GM18508 (cell line): Measurements from ENCODE around the gene MATR3.

ENCODE experiments used
- ATAC-seq: cut with Tn5 transposase; IDR thresholded peaks from one replicate; pipeline ENCODE4 v1.9.1; 2021; ENCODE audit warnings: moderate number of reproducible peaks; ENCODE audit not compliant: insufficient read depth, unreplicated experiment

Gene MATR3

DNA sequence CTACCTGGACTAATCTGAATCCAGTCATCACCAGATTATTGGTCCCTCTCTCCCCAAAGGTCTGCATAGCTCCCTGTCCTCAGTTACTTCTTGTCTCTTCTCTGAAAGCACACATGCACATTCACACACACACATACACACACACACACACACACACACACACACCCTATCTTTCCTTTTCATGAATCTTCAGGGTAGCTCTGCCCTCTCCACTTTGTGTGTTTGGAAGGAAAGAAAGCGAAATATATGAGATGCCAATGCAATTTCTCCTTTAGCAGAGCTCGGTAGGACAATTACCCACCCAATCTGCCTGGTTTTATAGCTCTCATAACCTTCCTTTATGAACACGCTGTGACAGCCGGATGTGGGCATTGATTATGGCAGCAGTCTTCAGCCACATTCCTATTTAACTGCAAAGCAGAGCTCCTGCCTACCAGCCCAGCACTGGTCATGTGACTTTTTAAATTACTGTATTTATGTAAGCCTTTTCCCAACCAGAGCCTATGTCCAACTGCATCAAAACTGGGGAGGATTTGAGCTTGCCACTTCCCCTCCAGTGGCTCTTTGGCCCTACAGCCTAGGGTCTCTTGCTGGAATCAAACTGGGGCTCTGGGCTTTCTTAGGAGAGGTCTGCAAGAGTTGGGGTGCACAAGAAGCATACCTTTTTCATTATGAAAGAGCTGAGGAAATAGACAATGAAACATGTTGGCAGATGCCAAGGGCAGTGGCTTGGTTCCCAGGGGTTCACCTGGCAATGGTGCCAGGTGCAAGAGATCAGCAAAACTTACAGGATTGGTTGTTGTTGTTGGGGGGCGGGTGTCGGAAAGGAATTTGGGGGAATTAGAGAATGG is 20.8 kb upstream of the MATR3 start:
- no peak for ATAC-seq

DNA sequence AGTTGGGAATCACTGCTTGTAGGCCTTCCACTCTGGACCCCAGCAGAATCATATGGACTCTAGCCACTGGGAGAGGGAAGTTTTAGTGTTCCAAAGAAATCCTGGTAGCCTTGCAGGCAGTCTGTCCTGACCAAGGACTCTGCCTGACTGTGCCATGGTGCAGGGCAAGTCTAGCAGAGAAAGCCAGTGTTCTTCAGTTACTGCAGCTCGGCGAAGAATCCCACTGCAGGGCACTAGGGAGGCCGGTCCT is 20.3 kb upstream of the MATR3 start:
- no peak for ATAC-seq

DNA sequence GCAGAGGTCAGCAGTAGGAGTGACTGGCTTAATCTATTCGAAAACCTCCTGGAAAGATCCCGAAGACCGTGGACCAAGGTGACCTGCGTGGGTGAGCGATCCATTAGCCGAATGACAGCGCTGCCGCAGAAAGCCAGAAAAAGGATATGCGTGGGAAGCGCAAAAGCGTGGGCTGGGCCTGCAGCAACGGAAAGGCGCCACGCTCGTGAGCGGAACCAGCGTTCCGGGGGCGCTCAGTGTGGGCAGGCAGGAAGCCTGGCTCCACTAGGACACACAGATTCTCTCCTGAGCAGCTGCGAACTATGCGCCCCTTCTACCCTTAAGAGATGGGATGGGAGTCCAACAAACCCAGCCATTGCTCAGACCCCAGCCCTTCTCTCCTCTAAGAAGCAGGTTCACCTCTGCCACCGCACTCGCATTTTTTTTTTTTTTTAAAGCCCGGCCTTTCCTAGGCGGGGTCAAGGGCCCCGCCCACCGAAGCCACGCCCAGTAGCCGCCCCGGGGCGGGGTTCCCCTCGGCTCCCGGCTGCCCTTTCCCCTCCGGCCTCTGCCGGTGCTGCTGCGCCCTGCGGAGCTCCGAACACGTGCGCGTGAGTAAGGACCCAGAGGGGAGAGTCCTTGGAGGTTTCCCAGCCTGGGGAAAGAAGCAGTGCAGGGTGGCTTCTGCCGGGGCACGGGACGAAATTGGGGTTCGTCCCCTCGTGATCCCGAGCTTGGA is 19.8 kb upstream of the MATR3 start:
- ATAC-seq: peak; percentile 62

DNA sequence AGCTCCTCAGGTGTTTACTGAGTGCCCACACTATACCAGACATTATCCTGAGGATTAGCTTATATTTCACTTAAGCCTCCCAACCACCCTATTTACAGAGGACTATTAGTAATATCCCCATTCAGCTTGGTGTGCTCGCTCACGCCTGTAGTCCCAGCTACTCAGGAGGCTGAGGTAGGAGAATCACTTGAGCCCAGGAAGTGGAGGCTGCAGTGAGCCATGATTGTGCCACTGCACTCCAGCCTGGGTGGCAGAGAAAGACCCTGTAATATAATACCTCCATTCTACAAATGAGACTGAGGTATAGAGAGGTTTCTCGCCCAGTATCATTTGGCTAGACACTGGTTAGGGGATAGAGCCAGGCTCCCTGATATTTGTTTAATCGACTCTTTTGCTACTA is 18.0 kb upstream of the MATR3 start:
- no peak for ATAC-seq

DNA sequence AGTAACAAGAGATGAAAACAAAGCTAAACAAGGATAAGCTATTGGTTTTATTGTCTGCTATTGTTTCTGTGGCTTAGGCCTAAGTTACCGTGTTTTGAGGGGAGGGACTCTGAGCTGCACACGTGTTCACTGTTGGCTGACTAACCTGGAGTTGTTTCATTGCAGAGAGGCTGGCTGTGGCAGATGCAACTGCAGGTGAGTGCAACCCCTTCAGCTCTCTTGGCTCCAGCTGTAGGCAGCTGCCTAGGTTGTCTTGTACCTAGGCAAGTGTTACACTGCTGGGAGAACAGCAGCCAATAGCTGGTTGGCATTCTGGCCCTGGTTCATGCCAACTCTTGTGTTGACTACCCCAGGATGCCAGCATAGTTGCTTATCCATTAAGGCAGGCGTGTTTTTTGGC is 17.6 kb upstream of the MATR3 start:
- ATAC-seq: no peak

DNA sequence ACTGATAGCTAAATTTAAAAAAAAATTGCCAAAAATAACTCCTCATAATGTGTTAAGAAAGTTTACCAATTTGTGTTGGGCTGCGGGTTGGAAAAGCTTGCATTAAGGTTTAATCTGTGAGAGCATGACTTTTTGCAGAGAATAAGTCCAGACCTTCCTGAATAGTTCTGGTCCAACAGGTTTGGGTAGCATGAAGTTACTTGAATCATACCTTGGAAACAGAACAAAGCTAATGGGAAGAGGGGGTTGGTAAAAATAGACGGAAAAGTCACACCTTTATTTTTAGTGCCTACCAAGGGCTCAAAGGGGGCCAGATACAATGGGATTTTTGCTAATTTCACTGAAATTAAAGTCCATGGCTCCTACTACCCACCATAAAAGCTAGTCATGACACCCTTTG is 17.1 kb upstream of the MATR3 start:
- ATAC-seq: no peak

DNA sequence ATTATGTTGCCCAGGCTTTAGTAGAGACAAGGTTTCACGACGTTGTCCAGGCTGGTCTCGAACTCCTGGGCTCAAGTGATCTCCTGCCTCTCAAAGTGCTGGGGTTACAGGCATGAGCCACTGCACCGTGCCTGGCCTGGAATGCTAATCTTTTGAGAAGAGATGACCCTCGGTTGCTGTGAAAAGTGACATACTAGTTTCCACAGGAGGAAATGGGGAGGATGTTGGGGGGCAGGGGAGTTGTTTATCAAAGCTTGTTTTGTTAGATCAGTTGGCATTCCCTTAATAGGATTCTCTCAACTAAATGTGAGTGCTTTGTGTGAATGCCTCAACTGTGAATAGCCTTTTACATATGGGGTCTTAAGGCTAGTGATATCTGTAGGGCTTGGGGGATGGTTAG is 16.4 kb upstream of the MATR3 start:
- no peak for ATAC-seq

DNA sequence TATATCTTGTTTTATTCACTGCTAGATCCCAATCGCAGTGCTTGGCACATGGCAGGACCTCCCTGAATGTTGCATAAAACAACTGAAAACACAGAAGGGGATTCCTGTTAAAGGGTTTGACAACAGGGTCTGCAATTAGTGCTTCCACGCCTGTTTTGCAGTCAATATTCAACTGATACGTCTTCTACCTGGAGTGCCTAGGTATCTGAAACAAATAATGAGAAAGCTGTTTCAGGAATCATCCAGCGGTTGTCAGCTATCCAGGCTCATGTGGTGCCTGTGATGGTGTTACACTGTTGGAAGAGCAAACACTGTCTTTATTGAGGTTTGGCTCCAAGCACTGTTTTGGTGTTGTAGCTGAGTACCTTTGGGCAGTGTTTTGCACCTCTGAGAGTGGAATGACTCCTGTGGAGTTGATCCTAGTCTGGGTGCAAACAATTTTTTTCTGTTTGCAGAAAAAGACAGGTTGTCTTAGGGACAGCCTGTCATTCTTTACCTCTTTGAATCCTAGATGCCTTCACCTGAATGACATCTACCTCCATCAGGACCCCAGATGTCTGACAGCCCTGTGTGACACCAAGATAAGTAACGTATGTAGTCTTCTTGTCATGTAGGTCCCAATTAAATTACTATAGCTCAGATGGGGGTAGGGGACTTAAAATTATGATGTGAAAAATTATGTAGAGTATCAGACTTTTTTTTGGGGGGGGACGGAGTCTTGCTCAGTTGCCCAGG is 14.8 kb upstream of the MATR3 start:
- no peak for ATAC-seq

DNA sequence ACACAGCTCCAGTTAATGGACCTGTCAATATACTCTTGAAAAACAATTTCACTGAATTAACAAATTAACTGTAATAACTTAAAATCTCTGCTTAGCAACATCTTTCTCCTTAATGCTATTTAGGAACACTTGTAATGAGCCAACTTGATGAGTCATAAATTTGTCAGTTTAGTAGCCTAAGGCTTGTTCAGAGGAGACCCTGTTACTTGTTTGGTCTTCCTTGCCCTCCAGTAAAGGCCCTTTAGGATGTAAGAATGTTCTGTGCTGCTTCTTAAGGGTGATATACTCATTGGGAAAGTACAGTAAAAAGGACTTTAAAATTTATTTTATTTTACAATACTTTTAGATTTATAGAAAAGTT is 11.4 kb upstream of the MATR3 start:
- ATAC-seq: no peak

DNA sequence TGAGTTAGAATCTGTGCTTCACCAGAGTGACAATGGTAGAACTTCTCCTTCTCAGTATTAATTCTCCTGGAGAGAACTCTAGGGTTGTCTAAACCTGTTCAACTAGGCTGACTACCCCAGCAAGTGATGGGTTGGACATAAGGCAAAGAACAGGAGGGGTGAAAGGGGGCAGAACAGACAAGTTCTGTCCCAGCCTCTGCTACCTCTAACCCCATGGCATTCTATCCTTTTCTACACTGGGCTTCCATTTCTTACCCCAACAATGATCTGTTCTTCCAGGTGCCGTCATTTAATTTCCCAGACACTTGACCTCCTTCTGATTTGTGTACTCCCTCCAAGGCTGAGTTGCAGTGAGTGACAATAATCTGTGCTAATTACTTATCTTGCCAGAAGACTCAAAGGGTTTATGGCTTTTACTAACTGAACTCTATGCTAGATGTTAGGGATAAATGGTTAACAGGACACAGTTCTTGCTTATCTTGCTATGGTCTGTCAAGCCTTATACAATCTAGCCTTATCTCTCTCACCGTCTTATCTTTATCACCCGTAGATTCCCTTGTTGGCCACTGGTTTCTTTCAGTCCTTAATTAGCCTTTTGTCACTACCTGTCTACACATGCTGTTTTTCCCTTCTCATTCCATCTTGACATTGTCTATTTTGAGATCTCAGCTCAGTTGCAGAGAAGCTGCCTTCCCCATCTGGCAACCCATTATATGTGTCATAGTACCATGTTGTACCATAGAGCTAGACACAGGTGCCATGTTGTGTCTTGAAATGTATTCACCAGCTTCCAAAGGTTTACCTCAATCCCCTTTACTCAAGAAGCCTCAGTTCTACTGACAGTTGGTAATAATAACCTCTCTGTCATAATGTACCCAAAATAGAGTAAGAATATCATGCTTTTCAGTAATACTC is 10.0 kb upstream of the MATR3 start:
- ATAC-seq: no peak

DNA sequence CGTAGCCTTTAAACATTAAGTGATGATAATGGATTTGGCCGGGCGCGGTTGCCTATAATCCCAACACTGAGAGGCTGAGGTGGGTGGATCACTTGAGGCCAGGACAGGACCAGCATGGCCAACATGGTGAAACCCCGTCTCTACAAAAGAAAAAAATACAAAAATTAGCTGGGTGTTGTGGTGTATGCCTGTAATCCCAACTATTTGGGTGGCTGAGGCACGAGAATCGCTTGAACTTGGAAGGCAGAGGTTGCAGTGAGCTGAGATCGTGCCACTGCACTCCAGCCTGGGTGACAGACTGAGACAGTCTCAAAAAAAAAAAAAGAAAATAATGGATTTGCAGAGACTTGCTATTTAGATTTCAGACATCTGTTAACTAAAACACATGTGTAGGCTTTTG is 9.2 kb upstream of the MATR3 start:
- no peak for ATAC-seq

DNA sequence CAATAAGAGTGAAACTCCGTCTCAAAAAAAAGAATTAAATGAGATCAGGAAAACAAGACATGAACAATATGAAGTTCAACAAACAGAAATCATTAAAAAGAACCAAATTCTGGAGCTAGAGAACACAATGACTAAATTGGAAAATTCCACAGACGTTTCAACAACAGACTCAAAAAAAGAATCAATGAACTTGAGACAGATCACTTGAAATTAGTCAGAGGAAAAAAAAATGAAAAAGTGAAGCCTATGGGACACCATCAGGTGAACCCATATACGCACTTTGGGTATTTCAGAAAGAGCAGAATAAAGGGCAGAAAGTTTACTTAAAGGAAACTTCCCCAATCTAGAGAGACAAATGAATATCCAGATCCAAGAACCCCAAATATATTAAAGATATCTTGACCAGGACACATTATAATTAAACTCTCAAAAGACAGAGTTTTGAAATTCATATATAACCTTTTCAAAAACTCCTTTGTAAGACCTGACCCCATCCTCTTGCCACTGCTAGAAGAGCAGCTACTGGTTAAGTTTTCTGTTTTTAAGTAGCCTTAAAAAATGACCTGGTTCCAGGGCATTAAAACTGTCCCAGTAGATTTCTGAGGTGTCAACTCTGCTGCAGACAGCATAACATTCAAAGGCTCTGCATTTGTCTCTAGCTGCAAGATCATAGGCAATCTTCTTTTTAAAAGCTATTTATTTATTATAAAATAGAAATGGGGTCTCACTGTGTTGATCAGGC is 7.7 kb upstream of the MATR3 start:
- no peak for ATAC-seq

DNA sequence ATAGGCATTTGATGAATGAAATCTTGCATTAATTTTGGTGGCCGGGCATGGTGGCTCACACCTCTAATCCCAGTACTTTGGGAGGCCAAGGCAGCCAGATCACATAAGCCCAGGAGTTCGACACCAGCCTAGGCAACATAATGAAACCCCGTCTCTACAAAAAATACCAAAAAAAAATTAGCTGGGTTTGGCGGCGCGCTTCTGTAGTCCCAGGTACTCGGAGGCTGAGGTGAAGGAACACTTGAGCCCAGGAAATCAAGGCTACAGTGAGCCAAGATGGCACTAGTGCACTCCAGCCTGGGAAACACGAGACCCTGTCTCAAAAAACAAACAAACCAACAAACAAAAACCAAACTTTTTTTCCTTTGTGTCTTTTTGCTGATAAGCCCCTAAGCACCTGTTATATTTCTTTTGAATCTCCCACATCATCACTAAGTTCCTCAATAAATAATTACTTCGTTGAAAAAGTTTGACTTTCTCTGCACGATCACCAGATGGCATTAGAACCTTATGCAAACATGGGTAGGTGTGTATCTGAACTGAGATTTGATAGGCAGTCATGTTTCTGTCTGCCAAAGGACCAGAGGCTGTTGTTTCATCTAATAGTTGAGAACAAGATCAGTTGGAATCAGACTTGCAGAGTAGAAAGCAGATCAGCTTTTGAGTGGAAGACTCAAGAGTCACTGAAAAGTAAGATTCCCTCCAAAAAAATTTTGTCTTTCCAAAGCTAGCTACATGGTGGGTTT is 5.5 kb upstream of the MATR3 start:
- no peak for ATAC-seq

DNA sequence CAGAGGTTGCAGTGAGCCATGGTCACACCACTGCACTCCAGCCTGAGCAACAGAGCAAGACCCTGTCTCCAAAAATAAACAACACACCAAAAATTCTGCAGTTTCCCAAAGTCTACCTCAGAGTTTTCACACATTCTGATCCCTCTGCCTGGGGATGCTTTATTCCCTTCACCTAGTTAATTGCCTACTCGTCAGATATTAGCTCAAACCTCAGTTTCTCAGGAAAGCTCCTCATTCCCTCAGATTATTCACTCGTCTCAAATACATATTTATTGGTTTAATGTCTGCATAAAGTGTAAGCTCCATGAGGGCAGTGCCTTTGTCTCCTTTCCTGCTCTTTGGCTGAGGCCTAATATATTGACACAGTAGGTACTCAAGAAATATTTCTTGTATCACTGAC is 2.5 kb upstream of the MATR3 start:
- no peak for ATAC-seq

DNA sequence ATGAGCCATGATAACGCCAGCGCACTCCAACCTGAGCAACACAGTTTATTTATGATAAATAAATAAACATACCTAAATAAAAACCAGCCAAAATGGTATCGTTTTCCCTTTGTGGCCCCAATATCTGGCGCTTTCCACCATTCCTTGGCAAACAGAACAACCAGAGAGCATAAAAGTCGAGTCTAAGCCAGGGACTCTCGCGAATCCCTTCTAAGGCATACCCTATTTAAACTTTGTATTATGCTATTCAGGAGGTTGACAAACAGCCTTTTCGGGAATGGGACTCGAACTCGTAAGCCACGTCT is 386 bp upstream of the MATR3 start:
- no peak for ATAC-seq

DNA sequence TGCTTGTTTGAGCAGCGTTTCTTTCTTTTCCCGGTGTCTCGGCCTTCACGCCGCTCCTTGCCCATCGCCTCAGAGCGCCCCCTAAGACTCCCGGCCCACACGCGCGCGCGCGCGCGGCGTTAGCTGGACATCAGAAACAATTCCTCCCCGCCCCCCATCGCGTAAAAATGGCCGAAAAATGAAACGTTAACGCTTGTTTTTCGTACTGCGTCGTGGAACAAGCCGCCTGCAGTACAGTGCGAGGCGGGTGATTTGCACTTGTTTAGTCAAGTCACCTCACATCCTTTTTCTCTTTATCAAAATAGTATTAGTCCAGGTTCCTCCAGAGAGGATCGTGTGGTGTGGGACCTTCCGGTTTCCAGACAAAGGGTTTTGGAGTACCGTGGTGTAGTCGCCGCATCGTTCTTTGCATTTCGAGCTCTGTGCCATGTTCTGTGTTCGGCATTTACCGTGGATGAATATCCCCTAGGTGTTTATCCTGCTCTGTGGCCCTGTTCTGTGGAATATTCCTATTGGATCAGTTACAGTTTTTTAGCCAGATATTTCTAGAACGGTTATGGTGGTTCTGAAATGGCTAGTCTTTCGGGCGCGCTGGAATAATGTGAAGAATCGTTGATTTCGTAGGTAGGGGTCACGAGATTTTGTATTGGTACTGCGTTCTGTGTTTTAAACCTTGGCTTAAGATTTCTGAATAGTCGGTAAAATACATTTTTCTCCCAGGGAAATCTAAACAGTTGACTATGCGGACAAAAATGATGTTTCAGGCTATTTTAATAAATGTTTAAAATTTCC is 1.0 kb downstream of the MATR3 start:
- peak; percentile 3 for ATAC-seq

DNA sequence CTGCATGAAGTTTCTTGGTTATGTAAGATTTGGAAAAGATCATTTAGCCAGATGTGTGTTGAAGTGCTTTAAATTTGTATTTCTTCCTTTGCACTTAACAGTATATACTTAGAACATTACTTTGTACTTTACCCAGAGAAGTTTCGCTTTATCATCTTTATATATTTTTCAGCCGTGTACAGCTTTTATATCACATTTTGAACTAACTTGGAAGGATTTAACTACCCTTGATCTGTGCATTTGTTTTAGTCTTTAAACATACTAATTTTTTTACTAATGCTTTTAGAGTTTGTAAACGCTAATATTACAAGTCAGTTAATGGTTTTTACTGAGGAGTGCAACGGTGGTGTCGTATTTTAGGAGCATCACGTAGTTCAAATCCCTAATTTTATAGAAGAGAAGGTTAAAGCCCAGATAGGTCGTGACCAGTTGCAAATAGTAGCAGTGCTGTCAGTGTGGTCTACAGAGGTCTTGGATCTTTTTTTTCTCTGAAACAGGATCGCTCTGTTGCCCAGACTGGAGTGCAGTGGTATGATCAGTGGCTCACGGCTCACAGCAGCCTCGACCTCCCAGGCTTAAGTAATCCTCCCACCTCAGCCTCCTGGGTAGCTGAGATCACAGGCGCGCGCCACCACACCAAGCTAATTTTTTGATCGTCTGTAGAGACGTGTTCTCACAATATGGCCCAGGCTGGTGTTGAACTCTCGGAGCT is 2.0 kb downstream of the MATR3 start:
- no peak for ATAC-seq

DNA sequence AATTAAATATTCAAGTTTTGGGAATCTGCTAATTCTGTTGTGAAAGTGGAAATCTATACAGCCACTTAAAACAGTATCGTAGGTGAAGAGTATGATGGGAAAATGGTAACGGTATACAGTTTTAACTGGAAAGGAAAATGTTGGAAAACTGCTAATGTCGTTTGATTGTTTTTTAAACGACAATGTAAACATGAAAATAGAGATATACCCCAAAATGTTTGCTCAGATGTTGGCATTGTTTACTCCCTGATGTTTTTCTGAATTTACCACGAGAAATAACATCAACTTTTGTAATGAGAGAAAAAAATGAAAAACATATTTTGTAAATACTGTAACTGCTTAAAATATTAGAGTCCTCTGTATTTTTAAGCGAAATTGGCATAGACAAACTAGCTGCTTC is 2.7 kb downstream of the MATR3 start:
- no peak for ATAC-seq
